ENCODE results near the gene WNT4.

WNT4 gene

DNA sequence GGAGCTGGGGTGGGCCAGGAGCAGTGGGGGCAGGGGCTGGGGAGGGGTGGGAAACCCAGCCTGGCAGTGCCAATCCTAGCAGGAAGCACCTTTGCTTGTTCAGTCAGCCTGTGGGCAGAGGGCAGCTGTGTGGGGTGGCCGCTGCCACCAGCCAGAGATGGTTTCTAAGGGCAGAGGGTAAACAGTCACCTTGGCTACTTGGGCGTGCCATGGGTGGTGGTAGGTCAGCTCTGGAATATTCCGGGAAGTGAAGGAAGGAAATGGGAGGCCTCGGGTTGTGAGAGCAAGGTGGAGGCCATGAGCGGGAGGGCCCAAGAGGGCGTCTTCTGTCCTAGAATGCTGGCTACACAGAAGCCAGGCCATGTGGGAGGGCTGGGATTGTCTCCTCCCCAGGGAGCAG, 20.7 kb upstream of the WNT4 start:
- DNase-seq (ENCODE audit: low spot score), result no peak

DNA sequence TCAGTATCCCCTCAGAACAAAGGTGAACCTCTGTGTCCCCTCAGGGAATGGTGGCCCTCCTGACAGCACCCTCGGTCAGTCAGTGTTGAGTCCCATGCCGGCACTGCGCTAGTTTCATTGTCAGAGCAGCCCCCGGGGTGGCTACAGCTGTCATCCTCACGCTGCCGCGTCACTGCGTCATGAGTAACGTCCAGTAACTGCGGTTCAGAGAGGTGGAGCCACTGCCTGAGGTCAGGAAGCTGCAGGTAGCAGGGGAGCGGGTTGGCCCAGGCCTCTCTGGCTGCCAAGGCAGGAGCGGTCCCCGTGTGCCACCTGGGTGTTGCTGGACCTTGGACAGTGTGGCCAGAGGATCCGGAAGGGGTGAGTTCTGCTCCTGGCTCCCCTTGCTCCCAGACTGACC, 20.2 kb upstream of the WNT4 start:
- DNase-seq (ENCODE audit: low spot score), result no peak

DNA sequence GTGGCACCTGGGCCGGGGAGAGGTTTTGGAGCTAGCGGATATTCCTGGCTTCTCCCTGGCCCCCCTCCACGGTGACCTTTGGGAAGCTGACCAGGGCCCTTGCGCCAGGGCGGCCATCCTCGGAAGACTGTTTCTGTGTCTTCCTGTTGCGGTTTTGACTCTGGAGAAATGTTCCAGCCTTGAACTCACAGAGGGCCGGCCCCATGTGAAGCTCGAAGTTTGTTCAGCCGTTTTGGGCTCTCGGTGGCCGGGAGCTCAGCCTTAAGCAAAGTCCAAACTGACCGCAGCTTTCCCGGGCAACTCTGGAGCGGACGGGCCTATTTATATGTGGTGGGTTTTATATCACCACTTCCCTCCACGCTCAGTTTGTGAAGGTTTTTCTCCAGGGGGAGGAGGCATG, 17.0 kb upstream of the WNT4 start:
- no peak for DNase-seq (ENCODE audit: low spot score)

DNA sequence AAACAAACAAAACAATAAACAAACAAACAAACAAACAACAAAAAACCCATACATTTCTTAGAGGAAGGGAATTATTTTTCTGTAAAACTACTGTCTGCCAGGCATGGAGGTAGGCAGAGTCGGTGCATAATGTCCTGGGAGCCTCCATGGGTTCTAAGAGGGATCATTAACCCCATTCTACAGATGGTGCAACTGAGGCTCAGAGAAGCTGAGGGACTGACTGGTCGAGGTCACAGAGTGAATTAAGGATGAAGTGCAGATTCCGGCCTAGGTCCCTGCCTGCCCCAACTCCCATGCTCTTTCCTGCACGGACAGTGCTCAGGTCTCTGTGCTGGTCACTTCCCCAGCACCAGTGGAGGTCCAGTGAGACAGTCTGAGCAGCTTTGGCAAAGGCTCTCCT, 15.8 kb upstream of the WNT4 start:
- DNase-seq (ENCODE audit: low spot score), result no peak

DNA sequence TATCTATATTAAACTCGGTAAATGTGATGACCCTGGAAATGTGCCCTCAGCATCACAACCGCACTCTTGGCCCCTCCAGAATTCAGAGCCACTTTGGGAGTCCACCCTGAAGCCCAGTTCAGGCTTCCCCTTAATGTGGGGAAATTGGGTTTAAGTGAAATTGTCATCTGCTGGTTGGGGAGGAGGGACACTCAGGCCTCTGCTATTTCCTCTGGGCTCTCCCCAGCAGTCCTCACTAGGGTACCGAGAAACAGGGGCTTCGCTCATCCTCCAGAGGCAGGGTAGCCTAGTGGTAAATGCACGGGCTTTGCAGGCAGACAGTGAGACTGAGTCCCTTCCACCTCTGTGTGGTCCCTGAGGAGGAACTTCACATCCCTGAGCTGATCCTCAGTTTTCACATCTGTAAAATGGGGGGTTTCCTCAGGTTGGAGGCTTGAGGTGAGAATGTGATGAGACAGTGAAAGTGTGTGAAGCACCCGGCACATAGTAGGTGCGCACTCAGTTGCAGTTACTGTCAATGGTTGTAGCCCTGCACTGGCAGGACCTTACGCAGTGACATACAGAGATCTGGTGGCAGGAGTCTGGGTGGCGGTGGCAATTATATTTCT, 14.6 kb upstream of the WNT4 start:
- no peak for DNase-seq (ENCODE audit: low spot score)

DNA sequence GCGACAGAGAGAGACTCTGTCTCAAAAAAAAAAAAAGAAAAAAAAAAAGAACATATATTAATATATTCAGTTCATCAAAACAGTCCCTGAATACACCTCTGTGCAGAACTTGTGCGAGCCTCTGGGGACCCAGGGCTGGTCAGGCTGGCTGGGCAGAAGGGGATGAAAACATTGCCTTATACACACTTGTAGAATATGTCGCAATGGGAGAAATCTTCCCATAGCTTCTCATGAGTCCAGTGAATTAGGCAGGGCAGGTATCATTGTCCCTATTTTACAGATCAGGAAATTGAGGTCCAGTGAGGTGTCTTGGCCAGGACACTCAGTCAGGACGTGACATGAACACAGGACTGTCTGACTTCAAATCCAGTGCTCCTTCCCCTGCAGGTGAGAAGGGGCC, 12.6 kb upstream of the WNT4 start:
- no peak for DNase-seq (ENCODE audit: low spot score)

DNA sequence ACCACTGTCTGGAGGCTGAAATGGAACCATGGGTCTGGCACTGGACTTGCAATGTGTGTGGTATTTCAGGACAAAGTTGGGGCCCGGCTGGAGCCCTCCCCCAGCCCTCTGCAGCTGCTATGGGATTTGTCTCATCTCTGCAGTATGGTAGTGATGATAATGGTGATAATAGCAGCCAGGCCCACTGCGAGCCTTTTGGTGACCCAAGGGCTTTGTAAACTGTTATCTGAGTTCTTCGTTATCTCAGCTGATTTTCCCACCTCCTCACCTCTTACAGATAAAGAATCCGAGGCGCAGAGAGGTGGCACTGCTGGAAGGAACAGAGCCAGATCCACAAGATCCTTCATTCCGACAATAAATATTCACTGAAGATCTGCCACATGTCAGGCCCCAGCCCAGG, 11.7 kb upstream of the WNT4 start:
- DNase-seq (ENCODE audit: low spot score), result no peak

DNA sequence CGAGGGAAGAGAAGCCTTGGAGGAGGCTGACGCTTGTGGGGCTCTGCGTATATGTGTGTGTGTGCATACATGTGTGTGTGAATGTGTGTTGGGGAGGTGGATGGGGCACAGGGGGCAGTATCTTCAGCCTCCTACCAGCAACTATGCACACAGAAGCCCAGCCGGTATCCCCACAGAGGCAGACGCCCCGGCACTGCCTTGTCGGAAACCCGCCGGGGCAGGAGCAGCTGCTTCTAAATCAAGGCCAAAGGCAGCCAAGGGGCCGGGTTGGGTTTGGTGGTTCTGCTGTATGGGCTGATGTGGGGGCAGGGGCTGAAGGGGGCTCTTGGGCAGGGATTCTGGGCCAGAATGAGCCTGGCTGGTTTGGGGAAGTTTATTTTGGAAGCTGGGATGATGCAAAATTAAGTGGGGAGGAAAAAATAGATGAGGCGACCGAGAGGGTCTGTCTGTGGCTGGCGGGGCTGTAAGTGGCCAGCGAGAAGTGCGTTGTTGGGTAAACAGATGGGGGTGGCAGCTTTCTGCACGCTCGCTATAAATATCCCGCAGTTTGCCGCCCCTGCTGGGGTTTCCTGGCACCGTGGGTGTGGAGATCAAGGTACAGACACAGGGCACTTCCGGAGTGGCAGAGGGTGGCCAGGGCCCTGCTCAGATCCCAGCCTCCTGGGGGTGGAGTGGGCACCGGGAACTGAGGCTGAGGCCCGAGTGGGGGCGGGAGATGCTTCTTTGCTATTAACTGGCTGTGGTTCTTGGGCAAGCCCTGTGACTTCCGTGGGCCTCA, 11.0 kb upstream of the WNT4 start:
- no peak for DNase-seq (ENCODE audit: low spot score)

DNA sequence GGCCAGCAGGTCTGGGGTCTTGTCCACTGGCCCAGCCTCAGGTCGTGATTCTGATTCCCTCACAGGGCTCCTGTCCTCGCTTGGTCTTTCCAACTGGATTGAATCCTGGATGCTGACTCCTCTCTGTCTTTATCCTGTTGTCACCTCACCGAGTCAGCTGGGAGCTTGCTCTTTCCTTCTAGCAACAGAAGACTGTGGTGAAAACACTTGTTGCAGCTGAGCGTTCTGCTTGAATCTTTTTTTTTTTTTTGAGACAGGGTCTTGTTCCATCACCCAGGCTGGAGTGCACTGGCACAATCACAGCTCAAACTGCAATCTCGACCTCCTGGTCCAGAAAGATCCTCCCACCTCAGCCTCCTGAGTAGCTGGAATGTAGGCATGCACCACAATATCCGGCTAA, 8.0 kb upstream of the WNT4 start:
- no peak for DNase-seq (ENCODE audit: low spot score)

DNA sequence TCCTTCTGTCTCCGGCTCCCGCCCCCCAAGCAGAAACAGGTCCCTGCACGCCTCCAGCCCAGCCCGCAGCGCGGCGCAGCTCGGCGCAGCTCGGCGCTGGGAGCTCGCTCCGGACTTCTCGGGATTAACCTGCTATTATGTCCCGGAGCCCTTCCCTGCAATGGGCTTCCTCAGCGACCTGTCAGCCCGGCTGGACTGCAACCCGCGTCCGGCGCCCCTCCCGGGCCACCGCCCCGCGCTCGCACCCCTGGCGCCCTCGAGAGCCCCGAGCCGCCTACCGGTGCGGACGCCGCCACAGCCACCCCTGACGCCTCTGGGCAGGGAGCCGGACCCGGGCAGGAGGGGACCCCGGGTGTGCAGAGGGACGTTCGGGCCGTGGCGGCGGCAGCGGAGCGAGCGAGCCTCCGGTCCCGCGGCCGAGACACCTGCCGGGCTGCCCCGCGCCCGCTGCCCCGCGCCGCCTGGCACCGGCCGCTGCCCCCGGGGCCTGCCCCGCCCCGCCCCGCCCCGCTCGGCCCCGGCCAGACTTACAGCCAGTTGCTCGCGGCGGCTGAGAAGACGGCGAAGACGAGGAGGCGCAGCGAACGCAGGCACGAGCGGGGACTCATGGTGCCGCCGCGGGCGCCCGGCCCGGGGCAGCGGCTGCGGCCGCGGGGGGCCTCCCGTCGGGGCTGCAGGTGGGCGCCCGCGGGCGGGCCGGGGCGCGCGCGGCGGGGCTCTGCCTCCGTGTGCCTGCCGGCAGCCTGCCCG, 407 bp downstream of the WNT4 start:
- DNase-seq (ENCODE audit: low spot score), result peak; percentile 20

DNA sequence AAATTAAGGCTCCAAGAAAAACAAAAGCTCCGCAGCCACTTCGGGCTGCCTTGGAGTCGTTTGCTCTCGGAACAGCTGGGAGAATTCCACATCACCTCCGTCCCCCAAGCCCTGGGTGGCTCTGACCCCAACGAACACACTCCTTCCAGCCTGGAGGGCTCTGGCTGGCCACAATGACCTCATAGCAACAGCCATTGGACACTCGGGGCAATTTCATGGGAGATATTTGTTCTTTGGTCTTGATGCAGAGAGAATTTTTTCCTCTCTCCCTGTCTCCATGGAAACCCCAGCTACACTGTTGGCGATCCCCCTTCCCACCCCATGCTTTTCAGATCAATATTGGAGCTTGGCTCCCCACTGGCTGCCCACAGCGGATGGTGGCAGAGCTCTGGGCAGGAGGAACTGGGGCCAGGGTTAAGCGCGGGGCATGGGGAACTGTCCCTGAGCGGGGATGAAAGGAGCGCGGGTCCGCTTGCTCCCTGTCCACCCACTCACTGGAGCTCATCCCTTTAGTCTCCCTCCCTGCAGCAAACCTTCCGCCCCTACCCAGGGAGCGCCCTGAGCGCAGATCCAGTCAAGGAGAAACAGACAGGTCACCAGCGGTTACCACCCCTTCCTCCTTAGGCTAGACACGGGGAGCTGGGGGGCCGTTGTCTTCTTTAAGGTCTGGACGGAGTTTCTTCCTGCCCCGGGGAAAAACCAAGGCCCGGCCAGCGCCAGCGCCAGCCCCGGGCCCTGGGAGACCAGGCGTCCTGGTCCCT, 1.2 kb downstream of the WNT4 start:
- DNase-seq (ENCODE audit: low spot score), result no peak

DNA sequence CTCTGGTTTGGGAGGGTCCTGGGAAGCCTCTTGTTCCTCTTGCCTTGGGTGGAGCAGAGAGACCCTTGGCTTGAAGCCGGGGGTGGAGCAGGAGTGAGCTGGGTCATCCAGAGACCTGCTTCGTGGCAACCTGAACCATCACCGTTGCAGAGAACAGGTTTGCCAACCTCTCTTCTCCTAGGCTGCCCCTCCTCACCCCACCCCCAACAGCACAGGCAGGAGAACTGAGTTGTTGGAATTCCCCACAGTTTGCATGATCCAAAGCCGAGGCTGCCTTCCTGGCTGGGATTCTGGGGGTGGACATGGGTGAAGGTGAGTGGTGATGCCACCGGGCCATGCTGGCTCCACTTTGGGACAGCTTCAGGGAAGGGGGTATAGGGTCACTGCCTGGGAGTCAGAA, 2.2 kb downstream of the WNT4 start:
- no peak for DNase-seq (ENCODE audit: low spot score)

DNA sequence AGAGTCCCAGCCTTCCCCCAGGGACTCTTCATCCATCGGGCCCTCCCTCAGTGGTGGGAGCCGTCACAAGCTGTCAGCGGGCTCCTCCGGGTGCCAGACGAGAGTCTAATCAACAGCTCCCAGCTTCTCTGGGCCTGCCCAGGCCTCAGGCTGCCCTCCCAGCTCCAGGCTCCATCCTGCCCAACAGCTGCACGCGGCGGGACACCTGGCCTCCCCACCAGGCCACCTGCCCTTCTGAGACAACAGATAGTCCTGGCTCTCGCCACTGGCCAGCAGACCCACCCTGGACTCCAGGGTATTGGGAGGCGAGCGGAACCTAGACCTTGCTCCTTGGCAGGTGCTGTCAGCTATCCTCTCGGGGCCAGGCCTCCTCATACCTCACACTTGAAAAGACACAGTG, 3.1 kb downstream of the WNT4 start:
- DNase-seq (ENCODE audit: low spot score), result no peak

DNA sequence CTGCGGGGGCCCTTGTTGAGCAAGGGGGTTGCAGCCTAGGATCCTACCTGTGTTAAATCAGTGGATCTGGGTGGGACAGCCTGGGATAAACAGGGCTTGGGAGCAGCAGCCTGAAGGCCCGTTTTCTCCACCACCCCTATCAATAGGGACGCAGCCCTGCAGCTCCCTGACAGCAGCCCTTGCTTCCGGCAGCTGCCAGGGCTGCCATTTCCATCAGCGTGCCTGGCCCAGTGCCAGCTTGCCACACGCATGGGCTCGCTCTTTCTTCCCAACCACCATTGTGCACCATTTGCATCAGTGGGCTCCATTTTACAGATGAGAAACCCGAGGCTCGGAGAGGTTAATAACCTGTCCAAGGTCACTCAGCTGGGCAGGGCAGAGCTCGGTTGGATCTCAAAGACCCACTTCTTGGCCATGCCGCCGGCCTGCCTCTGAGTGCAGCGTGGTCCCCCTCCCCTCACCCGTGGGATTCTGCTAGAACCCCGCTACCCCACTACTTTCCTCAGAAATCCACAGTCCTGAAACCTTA, 3.8 kb downstream of the WNT4 start:
- no peak for DNase-seq (ENCODE audit: low spot score)

DNA sequence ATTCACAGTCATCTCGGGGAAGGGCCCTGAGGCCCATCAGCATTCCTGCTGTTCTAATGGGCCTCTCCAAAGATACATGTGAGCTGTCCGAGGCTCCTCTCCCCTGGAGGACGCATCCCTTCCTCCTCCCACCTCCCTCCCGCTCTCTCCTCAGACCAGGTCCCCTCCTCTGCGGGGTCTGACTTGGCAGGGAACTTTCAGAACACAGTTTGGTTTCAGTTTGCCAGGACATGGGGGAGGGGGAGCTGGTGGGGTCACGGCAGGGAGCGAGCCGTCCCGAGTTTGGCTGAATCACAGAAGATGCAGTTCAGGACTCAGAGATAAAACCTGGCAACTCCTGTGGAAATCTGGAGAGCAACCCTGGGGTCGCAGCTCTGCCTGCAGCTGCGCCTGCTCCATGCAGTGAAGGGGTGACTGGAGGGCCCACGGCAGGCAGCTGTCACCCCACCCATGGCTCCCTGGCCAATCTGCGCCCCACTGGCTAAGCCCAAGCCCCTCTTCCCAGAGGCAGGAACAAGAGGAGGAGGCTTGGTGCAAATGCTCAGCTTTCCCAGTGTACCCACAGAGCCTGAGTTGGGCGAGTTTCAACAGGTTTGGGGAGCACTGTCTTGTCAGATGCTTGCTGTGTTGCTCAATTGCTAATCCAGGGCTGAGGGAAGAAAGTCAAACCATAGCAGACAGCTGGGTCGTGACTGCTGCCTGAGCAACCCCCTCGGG, 5.7 kb downstream of the WNT4 start:
- no peak for DNase-seq (ENCODE audit: low spot score)

DNA sequence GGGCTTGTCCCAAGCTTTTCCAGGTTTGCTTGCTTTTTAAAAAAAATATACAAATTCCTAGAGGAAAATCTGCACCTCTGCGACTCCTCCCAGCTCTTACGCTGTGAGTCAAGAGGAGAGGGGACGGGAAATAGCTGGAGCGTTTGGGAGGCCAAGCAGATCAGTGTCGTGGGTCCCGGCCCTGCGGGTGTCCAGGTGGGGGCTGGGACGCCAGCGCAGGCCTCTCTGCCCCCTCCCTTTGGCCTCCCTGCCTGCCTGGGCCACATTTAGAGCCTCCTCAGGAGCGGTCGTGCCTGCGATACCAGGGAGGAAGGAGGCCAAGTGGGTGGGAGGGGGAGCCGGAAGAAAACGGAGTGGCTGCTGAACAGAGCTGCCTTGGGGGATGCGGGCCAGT, 9.0 kb downstream of the WNT4 start:
- no peak for DNase-seq (ENCODE audit: low spot score)

DNA sequence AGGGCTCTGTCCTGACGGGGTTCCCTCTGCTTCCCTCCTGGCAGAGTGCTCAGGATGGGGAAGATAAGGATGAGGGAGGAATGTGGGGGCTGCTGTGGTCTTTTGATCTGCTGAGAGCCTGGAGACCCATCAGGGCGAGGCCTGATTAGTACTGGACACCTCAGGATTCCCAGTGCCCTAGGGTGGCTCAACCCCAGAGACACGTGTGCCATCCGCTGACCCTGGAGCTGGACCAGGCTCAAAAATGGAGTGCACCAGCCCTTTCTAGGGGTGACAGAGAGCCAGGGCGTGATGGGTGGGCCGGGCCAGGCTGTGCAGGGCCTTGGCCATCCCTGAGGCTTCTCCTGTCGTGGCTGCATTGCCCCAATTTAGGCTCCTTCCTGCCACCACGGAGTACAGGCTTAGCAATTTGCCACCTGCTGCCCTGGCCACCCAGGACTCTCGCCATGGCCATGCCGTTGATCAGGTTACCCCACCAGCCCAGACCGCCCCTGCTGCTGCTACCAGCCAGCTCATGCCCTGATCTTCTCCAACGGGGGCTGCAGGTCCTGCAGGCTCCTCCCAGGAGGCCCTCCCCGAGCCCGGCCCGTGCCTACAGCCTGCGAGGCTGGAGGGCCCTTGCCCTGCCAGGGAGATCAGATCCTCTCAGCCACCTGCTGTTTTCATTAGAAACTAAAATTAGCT, 9.5 kb downstream of the WNT4 start:
- no peak for DNase-seq (ENCODE audit: low spot score)

DNA sequence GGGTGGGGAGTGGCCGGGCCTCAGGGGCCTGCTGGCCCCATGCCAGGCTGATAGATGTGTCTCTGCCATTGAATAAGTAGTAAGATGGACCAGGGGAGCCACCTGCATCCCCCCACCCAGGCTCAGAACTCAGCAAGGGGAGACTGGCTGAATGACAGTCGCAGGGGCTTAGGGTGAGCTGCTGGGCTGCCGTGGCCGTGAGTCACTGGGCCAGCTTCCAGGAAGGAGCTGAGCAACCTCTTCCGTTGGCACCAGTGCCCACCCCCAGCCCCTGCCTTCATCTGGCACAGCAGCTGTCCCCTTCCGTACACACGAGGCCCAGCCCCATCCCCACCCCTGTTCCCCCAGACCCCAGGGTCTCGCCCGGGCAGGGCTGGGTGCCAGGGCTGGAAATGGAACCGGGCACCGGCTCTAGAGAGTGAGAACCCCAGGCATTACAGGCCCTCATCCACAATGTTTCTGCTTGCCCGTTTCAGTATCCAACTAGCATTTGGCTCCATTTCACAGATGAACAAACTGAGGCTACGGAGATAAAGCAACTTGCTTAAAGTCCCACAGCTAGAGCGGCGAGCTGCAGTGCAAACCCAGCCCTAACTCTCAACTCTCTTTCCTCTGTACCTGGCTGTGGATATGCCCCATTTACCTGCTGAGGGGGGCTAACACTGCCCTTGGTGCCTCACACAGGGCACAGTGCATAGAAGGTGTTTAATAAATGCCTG, 10.2 kb downstream of the WNT4 start:
- DNase-seq (ENCODE audit: low spot score), result no peak

DNA sequence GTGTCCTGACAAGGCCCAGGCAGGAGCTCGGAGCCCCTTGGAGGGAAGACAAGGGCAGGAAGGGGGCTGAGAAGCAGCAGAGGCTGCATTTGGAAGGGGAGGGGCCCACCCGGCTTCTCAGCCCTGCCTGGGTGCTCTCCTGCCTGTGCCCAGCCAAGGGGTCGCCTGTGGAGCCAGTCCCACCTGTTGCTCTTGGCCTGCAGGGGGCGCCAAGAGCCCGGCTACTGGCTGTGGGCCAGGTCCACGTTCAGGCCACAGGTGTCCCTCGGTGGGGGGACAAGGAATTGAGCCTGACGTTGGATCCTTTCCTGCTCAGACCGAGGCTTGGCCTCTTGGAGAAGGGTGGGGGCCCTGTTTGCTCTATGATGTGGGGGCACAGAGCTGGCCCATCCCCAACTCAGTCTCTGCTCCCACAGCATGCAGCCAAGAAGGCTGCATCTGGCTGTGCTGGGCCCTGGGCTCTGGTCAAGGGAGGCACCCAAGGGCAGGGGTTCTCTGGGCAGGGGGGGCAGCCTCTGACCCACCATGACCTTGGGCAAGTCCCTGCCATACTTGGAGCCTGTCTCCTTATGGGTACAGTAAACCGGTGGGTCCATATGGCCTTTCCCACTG, 10.9 kb downstream of the WNT4 start:
- DNase-seq (ENCODE audit: low spot score), result peak; percentile 19

DNA sequence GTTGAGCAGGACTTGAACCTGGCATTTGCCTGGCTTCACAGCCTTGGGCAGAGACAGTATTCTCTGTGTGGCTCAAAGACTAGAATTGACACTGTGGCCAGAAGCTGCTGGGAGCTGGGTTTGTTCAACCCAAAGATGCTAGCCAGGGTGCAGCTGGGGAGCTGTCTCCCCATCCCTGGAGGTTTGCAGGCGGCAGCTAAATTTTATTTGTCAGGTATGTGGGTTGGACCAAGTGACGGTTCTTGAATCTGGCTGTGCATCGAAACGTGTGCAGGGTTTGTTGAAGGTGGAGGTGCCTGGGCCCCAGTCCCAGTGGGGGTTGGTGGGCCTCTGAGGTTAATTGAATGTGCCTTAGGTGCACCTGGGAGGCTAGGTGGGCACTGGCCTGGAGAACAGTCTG, 11.8 kb downstream of the WNT4 start:
- no peak for DNase-seq (ENCODE audit: low spot score)

Data from LoVo (cell line).